Right lobe of liver (tissue), 6 donors: Measurements from ENCODE around the gene OR10G8. TPM values are rescaled to one million over a fixed set of nuclear protein-coding genes. Genes with fewer than 3 reads are reported as not detected.

Source experiments
- ATAC-seq, 4 donors: fragments of 200-7000 bp; cut with Tn5 transposase; one replicate each; pipeline ENCODE4 v1.9.1; 2020; ENCODE audit warnings: mild to moderate bottlenecking in 4 of 4, moderate library complexity in 4 of 4
- DNase-seq, 3 donors: peaks; one replicate each; pipeline ENCODE4 v3.0.0-alpha.2; 2020
- H3K27ac ChIP-seq, 3 donors: fragments of 200-600 bp; one replicate each; pipeline ENCODE4 v1.8.0; 2022
- H3K27me3 ChIP-seq, 2 donors: fragments of 200-600 bp; one replicate each; pipeline ENCODE4 v1.8.0; 2022
- H3K36me3 ChIP-seq, 4 donors: fragments of 200-600 bp; sonication (generic) in 1 of 4; one replicate each; pipeline versions ENCODE4 v1.5.1 to v1.8.0; 2017 to 2022; ENCODE audit warnings: control low read depth in 1 of 4
- H3K4me1 ChIP-seq, 4 donors: fragments of 200-600 bp; sonication (generic) in 1 of 4; one replicate each; pipeline versions ENCODE4 v1.5.1 to v1.8.0; 2017 to 2022; ENCODE audit warnings: control low read depth in 1 of 4
- H3K4me3 ChIP-seq, 3 donors: fragments of 200-600 bp; one replicate each; pipeline ENCODE4 v1.8.0; 2022
- H3K9me3 ChIP-seq, 4 donors: fragments of 200-600 bp; sonication (generic) in 1 of 4; one replicate each; pipeline versions ENCODE4 v1.5.1 to v1.8.0; 2017 to 2022; ENCODE audit warnings: control low read depth in 1 of 4
- POLR2A ChIP-seq: fragments of 450-650 bp; IDR thresholded peaks from one replicate; pipeline ENCODE4 v1.6.1; 2017; ENCODE audit warnings: antibody characterized with exemption, mild to moderate bottlenecking
- WGBS: methylation state at CpG from one replicate; pipeline ENCODE4 v1.1.6; 2018; ENCODE audit warnings: low coverage, low lambda C conversion rate; ENCODE audit not compliant: insufficient coverage; ENCODE audit errors: missing lambda C conversion rate; 5-methylcytosine and 5-hydroxymethylcytosine counted together
- intact Hi-C, 2 donors: fragments of 100-400 bp; cut with DNase I; formaldehyde crosslinking; loops; one replicate each; pipeline versions ENCODE4 v1.11.2 to v1.14.1; 2022
- total RNA-seq, 6 experiments: library from RNA; depleted of rRNA in 2 of 6; stranded (reverse); fragments of >200 nt in 2 of 6; fragmentation: NEBNext Ultra II Directional in 3 of 6; extraction: Animal tissue kit (Norgen Biotek cat#: 25700) in 3 of 6; gene quantifications; one replicate each; pipeline versions ENCODE4 v1.1.0 to v1.2.4, GENCODE V29; 2016 to 2023
- TF ChIP-seq, protein P1 (sequence below), 4 donors: fragments of 200-600 bp in 3 of 4; fragments of 450-650 bp in 1 of 4; IDR thresholded peaks; one replicate each; pipeline versions ENCODE4 v1.5.1 to v1.8.0; 2016 to 2022; ENCODE audit warnings: antibody characterized with exemption in 4 of 4, mild to moderate bottlenecking in 2 of 4
- donor health status: DM: no; HTN: yes; CAD: no.
- donor health status: DM: no; HTN: no; CAD: no.
- donor health status: DM: no; HTN: no; CAD: no.
- donor health status: DM: no; HTN: yes; CAD: no.
- donor health status: DM: no; HTN: yes; CAD: no.

OR10G8 gene
- total RNA-seq, 6 experiments from 2014 or later: not detected

DNA sequence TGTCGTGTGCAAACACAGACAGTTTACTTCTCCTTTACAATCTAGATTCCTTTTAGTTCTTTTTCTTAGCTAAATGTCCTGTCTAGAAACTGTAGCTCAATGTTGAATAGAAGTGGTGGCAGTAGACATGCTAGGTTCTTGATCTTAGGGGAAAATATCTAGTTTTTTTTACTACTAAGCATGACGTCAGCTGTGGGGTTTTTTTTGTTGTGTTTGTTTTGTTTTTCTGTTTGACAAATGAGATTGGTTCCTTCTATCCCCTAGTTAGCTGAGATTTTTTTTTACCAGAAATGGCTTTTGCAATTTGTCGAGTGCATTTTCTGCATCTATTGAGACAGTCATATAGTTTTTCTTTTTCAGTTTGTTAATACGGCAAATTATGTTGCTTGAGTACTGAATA lies 16.8 kb downstream of the OR10G8 start:
- H3K27ac ChIP-seq: no peak overlapping the region
- no peak overlapping the region for H3K4me3 ChIP-seq
- H3K27me3 ChIP-seq: peaks cover 0 to 3% of the 10 kb centered on the region in 2 donors
- H3K4me1 ChIP-seq: no peaks in the 10 kb centered on the region
- no peaks in the 10 kb centered on the region for H3K9me3 ChIP-seq
- intact Hi-C loops: no loop called here
- ATAC-seq (no peak), DNase-seq (no peak)
- 60% methylated on average over 4 of the region's 4 CpGs for WGBS
- TF ChIP-seq, protein P1, sequence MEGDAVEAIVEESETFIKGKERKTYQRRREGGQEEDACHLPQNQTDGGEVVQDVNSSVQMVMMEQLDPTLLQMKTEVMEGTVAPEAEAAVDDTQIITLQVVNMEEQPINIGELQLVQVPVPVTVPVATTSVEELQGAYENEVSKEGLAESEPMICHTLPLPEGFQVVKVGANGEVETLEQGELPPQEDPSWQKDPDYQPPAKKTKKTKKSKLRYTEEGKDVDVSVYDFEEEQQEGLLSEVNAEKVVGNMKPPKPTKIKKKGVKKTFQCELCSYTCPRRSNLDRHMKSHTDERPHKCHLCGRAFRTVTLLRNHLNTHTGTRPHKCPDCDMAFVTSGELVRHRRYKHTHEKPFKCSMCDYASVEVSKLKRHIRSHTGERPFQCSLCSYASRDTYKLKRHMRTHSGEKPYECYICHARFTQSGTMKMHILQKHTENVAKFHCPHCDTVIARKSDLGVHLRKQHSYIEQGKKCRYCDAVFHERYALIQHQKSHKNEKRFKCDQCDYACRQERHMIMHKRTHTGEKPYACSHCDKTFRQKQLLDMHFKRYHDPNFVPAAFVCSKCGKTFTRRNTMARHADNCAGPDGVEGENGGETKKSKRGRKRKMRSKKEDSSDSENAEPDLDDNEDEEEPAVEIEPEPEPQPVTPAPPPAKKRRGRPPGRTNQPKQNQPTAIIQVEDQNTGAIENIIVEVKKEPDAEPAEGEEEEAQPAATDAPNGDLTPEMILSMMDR (IDR thresholded peaks at IDR 0.05): no peak
- TF ChIP-seq POLR2A: no peak
- H3K36me3 ChIP-seq: no peaks in the 10 kb centered on the region

DNA sequence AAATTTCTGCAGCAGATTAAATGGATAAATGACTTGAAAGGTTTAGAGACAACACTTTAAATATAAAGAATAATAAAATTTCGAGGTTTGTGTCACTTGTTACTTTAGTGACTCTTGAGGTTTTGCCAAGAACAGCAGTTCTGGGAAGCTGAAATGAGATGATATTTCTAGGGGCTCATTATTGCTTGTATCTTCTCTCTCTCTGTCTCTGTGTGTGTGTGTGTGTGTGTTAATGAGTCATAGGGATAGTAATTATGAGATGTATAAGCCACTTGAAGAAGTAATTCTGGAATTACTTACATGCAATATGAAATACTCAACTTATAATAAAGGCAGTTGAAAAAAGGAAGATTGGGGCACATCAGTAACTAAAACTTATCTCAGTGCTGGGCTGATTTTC lies 24.1 kb downstream of the OR10G8 start:
- intact Hi-C loops: no loop called here
- no peaks in the 10 kb centered on the region for H3K9me3 ChIP-seq
- DNase-seq (no peak), ATAC-seq (no peak)
- no peak overlapping the region for H3K27ac ChIP-seq
- no peaks in the 10 kb centered on the region for H3K4me1 ChIP-seq
- no peaks in the 10 kb centered on the region for H3K36me3 ChIP-seq
- TF ChIP-seq, protein P1 (IDR thresholded peaks at IDR 0.05): no peak
- no peak for TF ChIP-seq POLR2A
- no peak overlapping the region for H3K4me3 ChIP-seq
- peaks cover 0 to 3% of the 10 kb centered on the region in 2 donors for H3K27me3 ChIP-seq
- 31% methylated on average over 1 of the region's 1 CpG for WGBS

DNA sequence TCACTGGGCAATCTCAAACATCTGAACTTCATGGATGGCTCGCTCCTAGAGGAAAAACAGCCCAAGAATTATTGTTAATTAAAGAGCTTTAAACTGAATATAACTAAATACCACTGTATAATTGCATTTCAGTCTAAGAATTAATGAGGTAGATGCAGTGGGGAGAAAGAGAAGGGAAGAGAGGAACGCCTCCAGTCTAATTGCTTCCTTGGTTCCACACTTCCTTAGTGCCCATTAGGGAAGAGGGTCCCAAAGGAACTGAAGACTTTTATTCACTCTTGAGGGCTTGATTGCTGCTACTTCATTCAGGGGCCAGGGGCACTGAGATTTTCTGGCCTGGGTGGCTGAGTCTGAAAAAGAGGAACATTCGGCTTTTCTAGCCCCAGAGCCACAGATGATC lies 26.4 kb downstream of the OR10G8 start:
- Histone ChIP-seq H3K36me3 (no peaks in the 10 kb centered on the region), H3K4me3 (no peak overlapping the region), H3K4me1 (no peaks in the 10 kb centered on the region), H3K27ac (no peak overlapping the region), H3K27me3 (no peaks in the 10 kb centered on the region), H3K9me3 (no peaks in the 10 kb centered on the region)
- ATAC-seq (no peak), DNase-seq (no peak)
- TF ChIP-seq POLR2A: no peak
- TF ChIP-seq, protein P1 (IDR thresholded peaks at IDR 0.05): no peak
- 78% methylated on average over 2 of the region's 3 CpGs for WGBS
- intact Hi-C loops: no loop called here

DNA sequence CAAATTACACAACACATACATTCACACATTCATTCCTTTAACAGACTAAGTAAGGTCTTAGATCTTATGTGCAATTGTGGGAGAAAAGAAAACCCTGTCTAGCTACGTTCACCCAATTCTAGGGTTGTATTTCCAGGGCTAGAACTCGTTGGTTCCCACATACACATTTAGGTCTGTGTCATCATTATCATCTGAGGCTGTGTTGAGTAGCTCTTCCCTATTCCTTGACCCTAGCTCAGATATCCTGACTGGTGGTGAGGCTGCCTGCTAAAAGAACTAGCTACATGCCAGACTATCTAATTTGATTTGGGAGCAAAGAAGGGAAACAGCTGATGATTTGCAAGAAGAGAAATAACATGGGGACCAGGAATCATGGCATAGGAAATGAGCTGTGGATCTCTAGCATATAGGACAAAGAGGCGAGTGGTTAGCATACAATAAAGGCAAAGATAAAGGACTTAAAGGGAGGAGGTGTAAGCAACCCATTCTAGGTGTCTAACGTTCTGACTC lies 42.1 kb downstream of the OR10G8 start:
- Histone ChIP-seq H3K36me3 (no peaks in the 10 kb centered on the region), H3K27me3 (no peaks in the 10 kb centered on the region), H3K27ac (no peak overlapping the region), H3K4me3 (no peak overlapping the region), H3K9me3 (no peaks in the 10 kb centered on the region), H3K4me1 (peaks cover 0 to 6% (median 0%) of the 10 kb centered on the region in 4 donors)
- DNase-seq: no peak
- TF ChIP-seq, protein P1 (IDR thresholded peaks at IDR 0.05): no peak
- TF ChIP-seq POLR2A: no peak
- WGBS: 19% methylated on average over 4 of the region's 4 CpGs
- ATAC-seq: no peak
- intact Hi-C loops: no loop called here
